TTC549 (cell line): Measurements from ENCODE around the gene CATSPERE.

ENCODE experiments used
- FAIRE-seq: peaks from 2 replicates; lab custom pipeline; 2012; peaks lifted over from hg19 to GRCh38; lab: Jason Lieb, UNC

Gene CATSPERE

GRCh38 chr1:244461245-244462071 is at the start of gene CATSPERE:
CATSPERE (plus strand) TSS chr1:244461273; CDS start chr1:244461430, 157 bp downstream.
- FAIRE-seq: no peak

- no peak for FAIRE-seq
These were observed 48.9 kb upstream of the CATSPERE start for GRCh38 chr1:244412176-244412575.

GRCh38 chr1:244413736-244414135 is 47.3 kb upstream of the CATSPERE start:
- FAIRE-seq: no peak

GRCh38 chr1:244414543-244414942 is 46.5 kb upstream of the CATSPERE start:
- FAIRE-seq: no peak

GRCh38 chr1:244419024-244419423 is 42.0 kb upstream of the CATSPERE start:
- FAIRE-seq: no peak

- FAIRE-seq: no peak
These were observed 38.9 kb upstream of the CATSPERE start for GRCh38 chr1:244422174-244422573.

- FAIRE-seq: no peak
These were observed 36.3 kb upstream of the CATSPERE start for GRCh38 chr1:244424649-244425334.

GRCh38 chr1:244427647-244428046 is 33.4 kb upstream of the CATSPERE start:
- FAIRE-seq: peak; percentile 69

- FAIRE-seq: peak; percentile 41
These were observed 31.3 kb upstream of the CATSPERE start for GRCh38 chr1:244429818-244430217.

- no peak for FAIRE-seq
These were observed 29.9 kb upstream of the CATSPERE start for GRCh38 chr1:244431166-244431565.

GRCh38 chr1:244435562-244436205 is 25.4 kb upstream of the CATSPERE start:
- FAIRE-seq: no peak

GRCh38 chr1:244436336-244437085 is 24.6 kb upstream of the CATSPERE start:
- peak; percentile 82 for FAIRE-seq

GRCh38 chr1:244437086-244437468 is 24.0 kb upstream of the CATSPERE start:
- no peak for FAIRE-seq

GRCh38 chr1:244439391-244440032 is 21.6 kb upstream of the CATSPERE start:
- FAIRE-seq: no peak

- no peak for FAIRE-seq
These were observed 18.2 kb upstream of the CATSPERE start for GRCh38 chr1:244442850-244443249.

GRCh38 chr1:244444854-244445253 is 16.2 kb upstream of the CATSPERE start:
- no peak for FAIRE-seq

GRCh38 chr1:244445320-244446181 is 15.5 kb upstream of the CATSPERE start:
- peak; percentile 83 for FAIRE-seq

GRCh38 chr1:244447024-244447423 is 14.0 kb upstream of the CATSPERE start:
- no peak for FAIRE-seq

- FAIRE-seq: peak; percentile 17
These were observed 13.5 kb upstream of the CATSPERE start for GRCh38 chr1:244447552-244447951.

- no peak for FAIRE-seq
These were observed 12.6 kb upstream of the CATSPERE start for GRCh38 chr1:244448279-244449036.
